SK-N-SH (cell line): ENCODE results near the gene ITPRIPL2. TPM values are rescaled to one million over a fixed set of nuclear protein-coding genes. Genes with fewer than 3 reads are reported as not detected.

ENCODE experiments used
- CTCF ChIA-PET: fragments of 300-600, 350-600 bp; formaldehyde crosslinking; extraction: SDS; loops from one replicate; lab custom pipeline; 2021; lab: Yijun Ruan, JAX
- POLR2A ChIA-PET: fragments of 350-600 bp; sonication (Branson Sonifier 250); formaldehyde crosslinking; extraction: SDS; loops from one replicate; lab custom pipeline; 2020; ENCODE audit warnings: antibody characterized with exemption, inconsistent platforms; lab: Yijun Ruan, JAX
- DNase-seq: peaks from one replicate; pipeline ENCODE4 v3.0.0; 2012
- H2AFZ ChIP-seq: fragments of 200-600 bp; sonication (generic); 2 replicates; pipeline ENCODE4 v1.8.1; 2016; ENCODE audit warnings: antibody characterized with exemption, mild to moderate bottlenecking, low read depth
- H3F3A ChIP-seq: fragments of 200-600 bp; sonication (generic); replicated peaks from 2 replicates; pipeline ENCODE3; 2016; ENCODE audit warnings: antibody characterized with exemption, mild to moderate bottlenecking; ENCODE audit not compliant: insufficient read depth
- H3K27ac ChIP-seq, 2 experiments: fragments of 200-500 bp in 1 of 2; fragments of 200-600 bp in 1 of 2; sonication (Bioruptor generic) in 1 of 2; sonication (generic), shearing (Covaris generic) in 1 of 2; 2 replicates each; pipeline versions ENCODE4 v1.5.1 to v1.6.1; 2014 to 2016; ENCODE audit warnings: low read depth in 2 of 2, inconsistent platforms in 1 of 2, low read length in 1 of 2, mild to moderate bottlenecking in 1 of 2, mixed read lengths in 1 of 2
- H3K27me3 ChIP-seq: fragments of 200-600 bp; sonication (generic), shearing (Covaris generic); 2 replicates; pipeline ENCODE4 v1.6.1; 2016; ENCODE audit warnings: mixed run types; ENCODE audit not compliant: insufficient read depth
- H3K36me3 ChIP-seq, 2 experiments: fragments of 200-500 bp in 1 of 2; fragments of 200-600 bp in 1 of 2; sonication (Bioruptor generic) in 1 of 2; sonication (generic) in 1 of 2; replicated peaks in 1 of 2; 2 replicates each; pipeline versions ENCODE3 to v1.5.1; 2014 to 2016; ENCODE audit warnings: low read length in 1 of 2, mild to moderate bottlenecking in 1 of 2; ENCODE audit not compliant: insufficient read depth in 2 of 2, control insufficient read depth in 1 of 2
- H3K4me1 ChIP-seq, 2 experiments: fragments of 200-500 bp in 1 of 2; fragments of 200-600 bp in 1 of 2; sonication (Bioruptor generic) in 1 of 2; sonication (generic), shearing (Covaris generic) in 1 of 2; 2 replicates each; pipeline versions ENCODE4 v1.5.1 to v1.6.1; 2014 to 2016; ENCODE audit warnings: low read depth in 1 of 2, low read length in 1 of 2, mixed run types in 1 of 2; ENCODE audit not compliant: insufficient read depth in 2 of 2, control insufficient read depth in 1 of 2
- H3K4me2 ChIP-seq: fragments of 200-600 bp; sonication (generic), shearing (Covaris generic); 2 replicates; pipeline ENCODE4 v1.6.1; 2017; ENCODE audit warnings: mixed run types
- H3K4me3 ChIP-seq, 2 experiments: fragments of 200-500 bp in 1 of 2; fragments of 200-600 bp in 1 of 2; sonication (Bioruptor generic) in 1 of 2; sonication (generic), shearing (Covaris generic) in 1 of 2; 2 replicates each; pipeline versions ENCODE4 v1.5.1 to v1.8.1; 2014 to 2016; ENCODE audit warnings: low read depth in 2 of 2, inconsistent platforms in 1 of 2, low read length in 1 of 2, mild to moderate bottlenecking in 1 of 2, mixed read lengths in 1 of 2, moderate library complexity in 1 of 2
- H3K79me2 ChIP-seq: fragments of 200-600 bp; sonication (generic); 2 replicates; pipeline ENCODE4 v1.8.1; 2017; ENCODE audit warnings: mild to moderate bottlenecking; ENCODE audit not compliant: insufficient read depth
- H3K9ac ChIP-seq: fragments of 200-600 bp; sonication (generic); 2 replicates; pipeline ENCODE4 v1.6.1; 2017; ENCODE audit warnings: mixed run types
- H3K9me2 ChIP-seq: fragments of 200-600 bp; sonication (generic); 2 replicates; pipeline ENCODE4 v1.6.1; 2017; ENCODE audit warnings: mixed run types
- H3K9me3 ChIP-seq: fragments of 200-600 bp; sonication (generic); 2 replicates; pipeline ENCODE4 v1.6.1; 2017; ENCODE audit warnings: mixed run types, mild to moderate bottlenecking, moderate library complexity
- H4K20me1 ChIP-seq: fragments of 200-600 bp; sonication (generic); 2 replicates; pipeline ENCODE4 v1.6.1; 2017; ENCODE audit warnings: mild to moderate bottlenecking, mixed run types; ENCODE audit not compliant: insufficient read depth
- ELF1 ChIP-seq: IDR thresholded peaks from 2 replicates; pipeline ENCODE4 v1.4.0; 2012
- EP300 ChIP-seq, 2 experiments: IDR thresholded peaks; 2 replicates each; pipeline versions ENCODE4 v1.4.0 to v1.6.1; 2012; ENCODE audit warnings: borderline replicate concordance in 1 of 2, low read depth in 1 of 2, low read length in 1 of 2
- EZH2phosphoT487 ChIP-seq: fragments of 200-600 bp; sonication (generic); IDR thresholded peaks from 2 replicates; pipeline ENCODE4 v1.6.1; 2017; ENCODE audit warnings: low read depth, mixed run types, mild to moderate bottlenecking, antibody characterized with exemption, moderate library complexity, borderline replicate concordance
- FOSL2 ChIP-seq: IDR thresholded peaks from 2 replicates; pipeline ENCODE4 v1.4.0; 2012; ENCODE audit warnings: low read depth, mild to moderate bottlenecking, moderate library complexity, borderline replicate concordance
- FOXJ3 ChIP-seq: sonication (generic); formaldehyde crosslinking; IDR thresholded peaks from 2 replicates; pipeline ENCODE4 v1.5.1; 2020; ENCODE audit warnings: mild to moderate bottlenecking, missing genetic modification reagents
- FOXM1 ChIP-seq: IDR thresholded peaks from 2 replicates; pipeline ENCODE4 v1.4.0; 2012; ENCODE audit warnings: low read depth, mild to moderate bottlenecking
- GABPA ChIP-seq: IDR thresholded peaks from 2 replicates; pipeline ENCODE4 v1.4.0; 2012; ENCODE audit warnings: low read depth, mild to moderate bottlenecking
- MEF2A ChIP-seq: IDR thresholded peaks from 2 replicates; pipeline ENCODE4 v1.4.0; 2012; ENCODE audit warnings: low read depth, borderline replicate concordance
- NRF1 ChIP-seq: IDR thresholded peaks from 2 replicates; pipeline ENCODE4 v1.6.1; 2012; ENCODE audit warnings: low read depth, mild to moderate bottlenecking, low read length
- RAD21 ChIP-seq: IDR thresholded peaks from 2 replicates; pipeline ENCODE4 v1.6.1; 2012; ENCODE audit warnings: mild to moderate bottlenecking, low read length
- RCOR1 ChIP-seq: fragments of 150-350 bp; IDR thresholded peaks from 2 replicates; pipeline ENCODE4 v1.6.1; 2017; ENCODE audit warnings: antibody characterized with exemption, low read length
- REST ChIP-seq: IDR thresholded peaks from 2 replicates; pipeline ENCODE4 v1.6.1; 2012; ENCODE audit warnings: mild to moderate bottlenecking, low read depth, low read length, moderate library complexity
- RFX5 ChIP-seq: IDR thresholded peaks from 2 replicates; pipeline ENCODE4 v1.6.1; 2012; ENCODE audit warnings: mild to moderate bottlenecking, improper control_type of control experiment, low read length
- TCF12 ChIP-seq: IDR thresholded peaks from 2 replicates; pipeline ENCODE4 v1.4.0; 2012
- TEAD4 ChIP-seq: IDR thresholded peaks from 2 replicates; pipeline ENCODE4 v1.4.0; 2012; ENCODE audit warnings: mild to moderate bottlenecking, borderline replicate concordance; ENCODE audit not compliant: insufficient read depth
- USF1 ChIP-seq: IDR thresholded peaks from 2 replicates; pipeline ENCODE4 v1.4.0; 2012; ENCODE audit warnings: low read depth, borderline replicate concordance
- USF2 ChIP-seq: fragments of 150-350 bp; IDR thresholded peaks from 2 replicates; pipeline ENCODE4 v1.6.1; 2017; ENCODE audit warnings: antibody characterized with exemption, low read length, low read depth, borderline replicate concordance
- YY1 ChIP-seq: IDR thresholded peaks from 2 replicates; pipeline ENCODE4 v1.4.0; 2012; ENCODE audit warnings: low read depth, mild to moderate bottlenecking
- ZBTB33 ChIP-seq: IDR thresholded peaks from 2 replicates; pipeline ENCODE4 v1.4.0; 2012; ENCODE audit warnings: low read depth, borderline replicate concordance
- WGBS: methylation state at CpG from one replicate; pipeline ENCODE4 v1.1.6; 2017; ENCODE audit warnings: low lambda C conversion rate; 5-methylcytosine and 5-hydroxymethylcytosine counted together
- polyA plus RNA-seq, 3 experiments: library from polyadenylated mRNA; depleted of rRNA; stranded (reverse); fragments of >200 nt; gene quantifications; 2 replicates each; pipeline ENCODE4 v1.2.3, GENCODE V29; 2012

The ITPRIPL2 gene
- polyA plus RNA-seq, 1 of the 3 experiments (the other 2 are of a cell fraction): 4.3 TPM

- H3K9me3 ChIP-seq: no peaks in the 10 kb centered on the region
- no peaks in the 10 kb centered on the region for H3F3A ChIP-seq
- H3K4me3 ChIP-seq: no peak overlapping the region
- ChIA-PET CTCF (no interaction called here), POLR2A (no interaction called here)
- no peaks in the 10 kb centered on the region for H3K9me2 ChIP-seq
- peaks cover 4 to 6% of the 10 kb centered on the region in 2 experiments; a peak in 2 of 4 replicates for H3K4me1 ChIP-seq
- H2AFZ ChIP-seq: no peak overlapping the region
- H4K20me1 ChIP-seq: no peaks in the 10 kb centered on the region
- TF ChIP-seq FOXJ3 (CRISPR knock-in tag) (no peak), USF2 (no peak), EZH2phosphoT487 (no peak), GABPA (no peak), RAD21 (no peak), FOSL2 (no peak), FOXM1 (no peak), TCF12 (no peak), REST (no peak), ZBTB33 (no peak), MEF2A (no peak), EP300 (IDR thresholded peaks at IDR 0.05; ENCODE audit: borderline replicate concordance in 1 of 2, low read depth in 1 of 2, low read length in 1 of 2) (no peak), TEAD4 (no peak), RCOR1 (no peak), RFX5 (no peak), NRF1 (no peak), YY1 (no peak), ELF1 (no peak), USF1 (no peak)
- H3K9ac ChIP-seq: no peak overlapping the region
- DNase-seq: no peak
- H3K4me2 ChIP-seq: no peak overlapping the region
- no peaks in the 10 kb centered on the region; the same call in 1 of the 2 replicates for H3K27me3 ChIP-seq
- no peaks in the 10 kb centered on the region for H3K36me3 ChIP-seq
- WGBS: 93% methylated on average over 6 of the region's 6 CpGs
- H3K79me2 ChIP-seq: no peaks in the 10 kb centered on the region
- H3K27ac ChIP-seq: no peak overlapping the region
Measured at GRCh38 chr16:19090916-19091315, 22.8 kb upstream of the ITPRIPL2 start.
